Trophoblast cell (in vitro differentiated cells and primary cell): ENCODE measurements around the gene ARFIP1.
"Not testable (repeated sequence)": the region's sequence is repeated elsewhere in the genome, so short reads cannot be mapped to it uniquely, and the experiment has no call there.

ENCODE experiments used
- DNase-seq, 2 donors: peaks; one replicate each; pipeline ENCODE4 v3.0.0-alpha.2; 2016
- H2AFZ ChIP-seq: 2 replicates; pipeline ENCODE4 v1.6.1; 2013; ENCODE audit warnings: low read length, moderate library complexity, mild to moderate bottlenecking; ENCODE audit not compliant: insufficient read depth, poor library complexity
- H2AK5ac ChIP-seq: 2 replicates; pipeline ENCODE4 v1.6.1; 2013; ENCODE audit warnings: mild to moderate bottlenecking, low read length
- H2BK120ac ChIP-seq: 2 replicates; pipeline ENCODE4 v1.6.1; 2013; ENCODE audit warnings: low read length, mild to moderate bottlenecking, moderate library complexity; ENCODE audit not compliant: insufficient read depth, poor library complexity
- H2BK12ac ChIP-seq: 2 replicates; pipeline ENCODE4 v1.6.1; 2013; ENCODE audit warnings: mild to moderate bottlenecking, low read length, moderate library complexity
- H2BK5ac ChIP-seq: 2 replicates; pipeline ENCODE4 v1.6.1; 2013; ENCODE audit warnings: low read length, low read depth, moderate library complexity, mild to moderate bottlenecking; ENCODE audit not compliant: poor library complexity
- H3K14ac ChIP-seq: 2 replicates; pipeline ENCODE4 v1.6.1; 2013; ENCODE audit warnings: mild to moderate bottlenecking, low read length
- H3K18ac ChIP-seq: 2 replicates; pipeline ENCODE4 v1.6.1; 2013; ENCODE audit warnings: mild to moderate bottlenecking, low read length
- H3K23ac ChIP-seq: 2 replicates; pipeline ENCODE4 v1.6.1; 2013; ENCODE audit warnings: low read length
- H3K27ac ChIP-seq: 2 replicates; pipeline ENCODE4 v1.5.1; 2013; ENCODE audit warnings: low read depth, mild to moderate bottlenecking, inconsistent platforms, low read length, moderate library complexity
- H3K27me3 ChIP-seq: 2 replicates; pipeline ENCODE4 v1.6.1; 2013; ENCODE audit warnings: inconsistent platforms, mild to moderate bottlenecking, low read length, moderate library complexity; ENCODE audit not compliant: insufficient read depth
- H3K36me3 ChIP-seq, 2 experiments: 1 replicate in 1 of 2; 2 replicates in 1 of 2; pipeline ENCODE4 v1.6.1; 2013; ENCODE audit warnings: low read length in 2 of 2, mild to moderate bottlenecking in 2 of 2, moderate library complexity in 1 of 2; ENCODE audit not compliant: insufficient read depth in 2 of 2, control insufficient read depth in 1 of 2
- H3K4ac ChIP-seq: 2 replicates; pipeline ENCODE4 v1.6.1; 2013; ENCODE audit warnings: low read depth, mild to moderate bottlenecking, low read length, moderate library complexity
- H3K4me1 ChIP-seq, 2 experiments: 1 replicate in 1 of 2; 2 replicates in 1 of 2; pipeline ENCODE4 v1.6.1; 2013; ENCODE audit warnings: low read length in 2 of 2, mild to moderate bottlenecking in 2 of 2, moderate library complexity in 1 of 2; ENCODE audit not compliant: insufficient read depth in 2 of 2, control insufficient read depth in 1 of 2
- H3K4me2 ChIP-seq: 2 replicates; pipeline ENCODE4 v1.6.1; 2013; ENCODE audit warnings: inconsistent platforms, mild to moderate bottlenecking, low read length, moderate library complexity
- H3K4me3 ChIP-seq: 2 replicates; pipeline ENCODE4 v1.5.1; 2013; ENCODE audit warnings: mild to moderate bottlenecking, low read depth, low read length, inconsistent platforms
- H3K79me1 ChIP-seq: one replicate; pipeline ENCODE4 v1.6.1; 2013; ENCODE audit warnings: low read length
- H3K79me2 ChIP-seq: 2 replicates; pipeline ENCODE4 v1.6.1; 2013; ENCODE audit warnings: low read length, mild to moderate bottlenecking; ENCODE audit not compliant: control insufficient read depth, insufficient read depth, poor library complexity
- H3K9ac ChIP-seq: 2 replicates; pipeline ENCODE4 v1.6.1; 2013; ENCODE audit warnings: mild to moderate bottlenecking, low read length
- H3K9me3 ChIP-seq: 2 replicates; pipeline ENCODE4 v1.6.1; 2013; ENCODE audit warnings: low read depth, mild to moderate bottlenecking, control low read depth, inconsistent platforms, low read length; ENCODE audit not compliant: insufficient read depth
- H4K12ac ChIP-seq: 2 replicates; pipeline ENCODE4 v1.6.1; 2013; ENCODE audit warnings: low read depth, mild to moderate bottlenecking, low read length, moderate library complexity
- H4K8ac ChIP-seq: 2 replicates; pipeline ENCODE4 v1.6.1; 2013; ENCODE audit warnings: low read depth, mild to moderate bottlenecking, low read length, moderate library complexity
- H4K91ac ChIP-seq: one replicate; pipeline ENCODE4 v1.6.1; 2013; ENCODE audit warnings: low read depth, mild to moderate bottlenecking, low read length, moderate library complexity
- WGBS: extraction: QIAGEN DNeasy Blood & Tissue Kit; methylation state at CpG from one replicate; pipeline ENCODE4 v1.1.7; 2013; ENCODE audit warnings: missing lambda C conversion rate; ENCODE audit not compliant: insufficient read length, insufficient coverage; ENCODE audit errors: extremely low coverage; 5-methylcytosine and 5-hydroxymethylcytosine counted together

The ARFIP1 gene

DNA sequence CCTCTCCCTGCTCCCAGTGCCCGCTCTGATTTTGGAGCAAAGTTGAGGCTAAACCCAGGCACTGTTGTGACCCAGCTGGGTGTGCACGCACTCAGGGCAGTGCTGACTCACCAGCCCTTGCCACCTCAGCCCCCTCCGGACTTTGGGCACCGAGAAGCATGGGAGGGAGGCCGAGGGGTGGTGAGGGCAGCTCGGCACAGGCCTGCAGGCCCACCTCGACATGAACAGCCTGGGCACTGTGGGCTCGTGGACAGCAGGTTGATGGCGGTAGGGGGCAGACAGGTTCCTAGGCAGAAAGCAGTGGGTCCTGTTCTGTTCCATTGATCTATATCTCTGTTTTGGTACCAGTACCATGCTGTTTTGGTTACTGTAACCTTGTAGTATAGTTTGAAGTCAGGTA, 31.1 kb upstream of the ARFIP1 start:
- Histone ChIP-seq H3K23ac (no peak overlapping the region), H3K4me2 (no peak overlapping the region), H3K14ac (no peak overlapping the region), H2BK120ac (no peak overlapping the region), H3K9me3 (peaks cover 4% of the 10 kb centered on the region), H3K18ac (no peak overlapping the region), H3K79me2 (no peaks in the 10 kb centered on the region), H3K4ac (no peak overlapping the region), H4K91ac (no peak overlapping the region), H4K12ac (no peak overlapping the region), H3K79me1 (no peaks in the 10 kb centered on the region), H3K36me3 (no peaks in the 10 kb centered on the region), H3K4me3 (no peak overlapping the region), H2AK5ac (no peak overlapping the region), H3K27me3 (no peaks in the 10 kb centered on the region), H2AFZ (no peak overlapping the region), H3K27ac (no peak overlapping the region), H4K8ac (no peak overlapping the region), H3K4me1 (no peaks in the 10 kb centered on the region), H2BK12ac (no peak overlapping the region), H3K9ac (no peak overlapping the region), H2BK5ac (no peak overlapping the region)
- WGBS: no CpG with 5 or more reads among the region's 9 CpGs
- no peak for DNase-seq

DNA sequence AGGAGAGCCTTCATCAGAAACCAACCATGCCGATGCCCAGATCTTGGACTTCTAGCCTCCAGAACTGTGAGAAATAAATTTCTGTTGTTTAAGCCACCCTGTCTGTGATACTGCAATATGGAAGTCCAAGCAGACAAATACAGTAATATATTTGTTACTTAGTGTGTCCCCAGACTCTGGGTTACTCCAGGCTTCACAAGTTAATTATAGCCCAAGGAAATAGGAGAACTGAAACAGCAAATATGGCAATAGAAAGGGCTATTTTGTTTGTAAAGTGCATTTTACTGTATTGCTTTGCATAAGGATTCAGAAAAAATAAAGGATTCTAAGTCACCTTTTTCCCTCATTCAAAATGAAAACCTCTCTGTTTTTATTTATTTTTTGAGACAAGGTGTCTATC, 16.0 kb upstream of the ARFIP1 start:
- no peak overlapping the region for H4K8ac ChIP-seq
- H3K4me3 ChIP-seq: no peak overlapping the region
- H3K27me3 ChIP-seq: no peaks in the 10 kb centered on the region
- no peak overlapping the region for H2AFZ ChIP-seq
- H3K23ac ChIP-seq: no peak overlapping the region
- no peak overlapping the region for H2AK5ac ChIP-seq
- no peak overlapping the region for H3K9ac ChIP-seq
- no peaks in the 10 kb centered on the region for H3K9me3 ChIP-seq
- H3K79me2 ChIP-seq: no peaks in the 10 kb centered on the region
- no peak overlapping the region for H3K27ac ChIP-seq
- DNase-seq: no peak
- no peak overlapping the region for H3K4me2 ChIP-seq
- no peaks in the 10 kb centered on the region for H3K4me1 ChIP-seq
- no peak overlapping the region for H2BK120ac ChIP-seq
- no peaks in the 10 kb centered on the region for H3K36me3 ChIP-seq
- no peak overlapping the region for H2BK12ac ChIP-seq
- H4K91ac ChIP-seq: no peak overlapping the region
- no peak overlapping the region for H3K4ac ChIP-seq
- no CpG with 5 or more reads among the region's 1 CpG for WGBS
- H2BK5ac ChIP-seq: no peak overlapping the region
- H3K18ac ChIP-seq: no peak overlapping the region
- no peaks in the 10 kb centered on the region for H3K79me1 ChIP-seq
- H4K12ac ChIP-seq: no peak overlapping the region
- no peak overlapping the region for H3K14ac ChIP-seq

DNA sequence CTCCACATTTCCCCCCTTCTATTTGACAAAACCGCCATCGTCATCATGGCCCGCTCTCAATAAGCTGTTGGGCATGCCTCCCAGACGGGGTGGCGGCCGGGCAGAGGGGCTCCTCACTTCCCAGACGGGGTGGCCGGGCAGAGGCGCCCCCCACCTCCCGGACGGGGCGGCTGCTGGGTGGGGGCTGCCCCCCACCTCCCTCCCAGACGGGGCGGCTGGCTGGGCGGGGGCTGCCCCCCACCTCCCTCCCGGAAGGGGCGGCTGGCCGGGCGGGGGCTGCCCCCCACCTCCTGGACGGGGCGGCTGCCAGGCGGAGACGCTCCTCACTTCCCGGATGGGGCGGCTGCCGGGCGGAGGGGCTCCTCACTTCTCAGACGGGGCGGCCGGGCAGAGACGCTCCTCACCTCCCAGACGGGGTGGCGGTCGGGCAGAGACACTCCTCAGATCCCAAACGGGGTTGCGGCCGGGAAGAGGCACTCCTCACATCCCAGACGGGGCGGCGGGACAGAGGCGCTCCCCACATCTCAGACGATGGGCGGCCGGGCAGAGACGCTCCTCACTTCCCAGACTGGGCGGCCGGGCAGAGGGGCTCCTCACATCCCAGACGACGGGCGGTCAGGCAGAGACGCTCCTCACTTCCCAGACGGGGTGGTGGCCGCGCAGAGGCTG, 14.6 kb upstream of the ARFIP1 start:
- not testable (repeated sequence) for H3K14ac ChIP-seq, H2BK120ac ChIP-seq, H3K27me3 ChIP-seq, H3K9me3 ChIP-seq, H4K12ac ChIP-seq, H3K4me1 ChIP-seq, H4K8ac ChIP-seq, H4K91ac ChIP-seq, H2BK12ac ChIP-seq, H3K4me2 ChIP-seq, H3K27ac ChIP-seq, H3K79me2 ChIP-seq, H3K23ac ChIP-seq, H3K9ac ChIP-seq, DNase-seq, H2BK5ac ChIP-seq, H3K4ac ChIP-seq, H2AFZ ChIP-seq, H3K4me3 ChIP-seq, H2AK5ac ChIP-seq, H3K36me3 ChIP-seq, H3K79me1 ChIP-seq, H3K18ac ChIP-seq
- no CpG with 5 or more reads among the region's 54 CpGs for WGBS

- Histone ChIP-seq H3K27ac (no peak overlapping the region), H3K9ac (no peak overlapping the region), H3K9me3 (no peaks in the 10 kb centered on the region), H2BK5ac (no peak overlapping the region), H3K4me1 (no peaks in the 10 kb centered on the region), H3K4ac (no peak overlapping the region), H3K14ac (no peak overlapping the region), H3K4me3 (no peak overlapping the region), H3K79me1 (no peaks in the 10 kb centered on the region), H2BK120ac (no peak overlapping the region), H4K91ac (no peak overlapping the region), H3K4me2 (no peak overlapping the region), H4K8ac (no peak overlapping the region), H3K23ac (no peak overlapping the region), H4K12ac (no peak overlapping the region), H3K18ac (no peak overlapping the region), H2AFZ (no peak overlapping the region), H3K36me3 (no peaks in the 10 kb centered on the region), H3K79me2 (no peaks in the 10 kb centered on the region), H2AK5ac (no peak overlapping the region), H3K27me3 (no peaks in the 10 kb centered on the region), H2BK12ac (no peak overlapping the region)
- no peak for DNase-seq
- WGBS: 100% methylated on average over 1 of the region's 3 CpGs
These were observed 7.8 kb upstream of the ARFIP1 start for GRCh38 chr4:152771741-152772533.
